ENCODE results near the gene NR2C2AP.
"Not testable (repeated sequence)": the region's sequence is repeated elsewhere in the genome, so short reads cannot be mapped to it uniquely, and the experiment has no call there.

NR2C2AP gene

DNA sequence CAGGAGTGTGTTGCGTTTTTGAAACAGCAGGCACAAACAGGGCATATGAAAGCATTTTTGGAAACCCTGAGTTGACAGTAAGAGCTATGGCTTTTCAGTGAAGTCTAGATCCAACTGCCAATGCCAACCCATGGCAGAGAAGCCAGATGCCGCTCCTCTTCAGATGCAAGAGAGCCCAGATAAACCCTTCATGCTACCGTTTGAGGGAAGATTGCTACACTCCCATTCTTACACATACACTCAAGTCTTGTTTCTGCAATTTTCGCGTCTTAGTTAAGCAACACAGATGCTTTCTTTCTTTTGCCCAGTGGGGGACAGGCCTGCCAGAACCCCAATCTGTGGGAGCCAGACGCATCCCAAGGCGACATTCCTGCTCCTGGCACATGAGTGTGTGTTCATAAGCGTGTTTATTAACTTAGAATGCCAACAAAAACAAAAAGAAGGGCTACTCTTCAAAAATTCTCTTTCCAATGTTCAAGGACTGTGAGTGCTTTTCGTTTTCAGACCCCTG is 21.7 kb downstream of the NR2C2AP start:
- DNase-seq (ENCODE audit: low spot score): no peak

DNA sequence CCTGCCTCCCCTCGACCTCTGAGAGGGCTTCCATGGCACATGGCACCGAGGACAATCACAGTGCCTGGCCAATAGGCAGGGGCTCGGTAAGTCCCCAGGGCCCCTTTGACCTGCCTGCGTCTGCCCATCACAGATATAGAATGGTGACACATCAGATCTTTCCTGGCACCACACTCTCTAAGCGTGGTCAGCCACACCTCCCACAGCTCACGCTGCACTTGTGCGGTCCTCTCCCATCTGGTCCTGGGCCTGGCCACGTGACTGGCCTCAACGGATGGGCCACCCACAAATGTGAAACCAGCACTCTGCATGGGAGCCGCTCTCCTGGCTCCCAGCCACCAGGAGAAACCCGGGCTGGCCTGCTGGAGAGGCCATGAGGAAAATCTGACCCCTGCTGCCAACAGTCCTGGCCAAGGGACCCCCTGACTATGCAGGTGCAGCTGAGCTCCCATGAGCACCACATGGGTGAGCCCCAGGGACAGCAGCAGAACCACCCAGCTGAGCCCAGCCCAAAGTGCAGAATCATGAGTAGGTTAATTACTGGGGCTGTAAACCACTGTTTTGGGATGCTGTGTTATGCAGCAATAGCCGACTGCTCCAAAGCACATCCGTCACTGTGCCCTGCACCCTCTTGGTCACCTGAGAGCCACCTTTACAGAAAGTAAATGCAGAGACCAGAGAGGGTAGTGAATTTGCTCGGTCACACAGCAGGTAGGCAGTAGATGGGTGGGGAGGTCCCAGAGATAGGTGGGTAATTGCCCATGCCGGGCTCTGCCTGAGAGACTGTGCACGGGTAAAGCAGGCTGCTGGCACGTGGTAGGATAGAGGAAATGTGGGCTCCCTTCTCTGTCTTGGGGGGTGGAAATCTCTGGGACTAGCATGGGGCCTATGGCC is 23.4 kb downstream of the NR2C2AP start:
- DNase-seq (ENCODE audit: low spot score): no peak

GRCh38 chr19:19176950-19177349 is 26.3 kb downstream of the NR2C2AP start:
- no peak for DNase-seq (ENCODE audit: low spot score)

- not testable (repeated sequence) for DNase-seq (ENCODE audit: low spot score)
These were observed 30.0 kb downstream of the NR2C2AP start for GRCh38 chr19:19173243-19173642.

GRCh38 chr19:19171821-19172532 is 31.2 kb downstream of the NR2C2AP start:
- DNase-seq (ENCODE audit: low spot score): no peak

- no peak for DNase-seq (ENCODE audit: low spot score)
These were observed 32.1 kb downstream of the NR2C2AP start for GRCh38 chr19:19170873-19171672.

DNA sequence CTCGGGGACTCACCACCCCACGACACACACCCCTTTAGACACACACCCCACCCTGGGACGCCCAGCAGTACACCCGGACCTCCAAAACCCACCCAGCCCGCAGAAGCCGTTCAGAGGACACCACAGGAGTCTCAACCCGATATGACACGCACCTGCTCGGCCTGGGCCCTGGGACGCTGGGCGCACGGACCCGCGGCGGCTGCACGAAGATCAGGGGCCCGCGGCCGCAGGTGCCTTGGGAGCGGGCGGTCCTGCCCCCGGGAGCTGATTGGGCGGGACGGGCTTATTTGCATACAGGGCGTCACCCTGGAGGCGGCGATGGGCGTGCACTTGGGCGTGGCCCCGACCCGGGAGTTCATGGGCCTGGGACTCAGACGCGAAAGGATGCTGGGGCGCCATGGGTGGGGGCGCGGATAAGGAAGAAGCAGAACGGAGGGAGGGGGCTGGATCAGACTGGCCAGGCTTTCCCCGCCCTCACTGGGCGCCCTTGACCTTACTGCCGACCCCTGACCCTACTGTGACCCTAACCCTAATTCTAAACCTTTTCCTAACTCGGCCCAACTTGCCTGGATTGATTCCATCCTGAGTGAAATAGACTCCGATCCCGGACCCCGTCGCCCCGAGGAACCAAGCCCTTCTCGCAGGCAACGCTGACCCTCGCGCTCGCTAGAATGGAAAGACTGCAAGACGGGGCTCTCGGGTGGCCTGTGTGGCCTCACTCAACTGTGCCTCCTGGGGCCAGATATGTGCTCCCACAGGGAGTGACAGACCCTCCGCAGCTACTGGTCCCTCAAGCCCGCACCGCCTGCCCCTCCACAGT is 33.0 kb downstream of the NR2C2AP start, which contains the start of gene MEF2B:
Gene MEF2B, minus strand, starts transcription at position 211 of the 820 bp plus-strand sequence. CDS start 19,528 bp downstream, outside the sequence.
- peak; percentile 26 for DNase-seq (ENCODE audit: low spot score)

DNA sequence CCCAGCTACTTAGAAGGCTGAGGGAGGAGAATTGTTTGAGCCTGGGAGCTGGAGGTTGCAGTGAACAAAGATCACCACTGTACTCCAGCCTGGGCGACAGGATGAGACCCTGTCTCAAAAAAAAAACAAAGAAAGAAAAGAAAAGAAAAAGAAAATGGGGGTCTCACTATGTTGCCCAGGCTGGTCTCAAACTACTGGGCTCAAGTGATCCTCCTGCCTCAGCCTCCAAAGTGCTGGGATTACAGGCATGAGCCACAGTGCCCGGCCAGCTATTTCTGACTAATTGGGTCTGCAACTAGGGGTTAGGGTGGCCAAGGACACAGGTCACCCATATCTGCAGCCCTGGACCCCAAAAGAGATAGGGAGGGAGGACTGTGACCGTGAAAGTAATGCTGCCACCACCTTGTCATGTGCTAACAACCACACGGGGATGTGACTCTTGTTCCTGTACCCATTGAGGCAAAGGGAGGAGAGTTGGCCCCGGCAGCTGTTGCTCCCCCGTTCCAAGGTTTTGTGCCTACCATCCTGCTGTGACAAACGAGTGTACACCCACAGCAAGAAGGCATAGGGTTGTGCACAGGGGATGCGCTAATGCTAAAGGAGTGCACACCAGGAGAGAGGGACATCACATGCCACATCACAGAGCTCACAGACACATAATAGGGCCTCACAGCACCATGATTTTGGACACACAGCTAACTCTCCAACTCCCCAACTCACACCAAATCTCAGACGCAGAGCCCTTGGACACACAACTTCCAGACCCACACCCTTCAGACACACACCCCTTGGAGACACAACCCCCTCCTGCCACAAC is 33.8 kb downstream of the NR2C2AP start:
- DNase-seq (ENCODE audit: low spot score): no peak

GRCh38 chr19:19167612-19168011 is 35.6 kb downstream of the NR2C2AP start:
- DNase-seq (ENCODE audit: low spot score): no peak

- DNase-seq (ENCODE audit: low spot score): no peak
These were observed 37.8 kb downstream of the NR2C2AP start for GRCh38 chr19:19165396-19165795.

GRCh38 chr19:19162495-19162894 is 40.7 kb downstream of the NR2C2AP start:
- no peak for DNase-seq (ENCODE audit: low spot score)

GRCh38 chr19:19160461-19161035 is 42.7 kb downstream of the NR2C2AP start:
- no peak for DNase-seq (ENCODE audit: low spot score)

GRCh38 chr19:19159534-19159933 is 43.7 kb downstream of the NR2C2AP start:
- DNase-seq (ENCODE audit: low spot score): no peak

- no peak for DNase-seq (ENCODE audit: low spot score)
These were observed 45.4 kb downstream of the NR2C2AP start for GRCh38 chr19:19157808-19158207.

DNA sequence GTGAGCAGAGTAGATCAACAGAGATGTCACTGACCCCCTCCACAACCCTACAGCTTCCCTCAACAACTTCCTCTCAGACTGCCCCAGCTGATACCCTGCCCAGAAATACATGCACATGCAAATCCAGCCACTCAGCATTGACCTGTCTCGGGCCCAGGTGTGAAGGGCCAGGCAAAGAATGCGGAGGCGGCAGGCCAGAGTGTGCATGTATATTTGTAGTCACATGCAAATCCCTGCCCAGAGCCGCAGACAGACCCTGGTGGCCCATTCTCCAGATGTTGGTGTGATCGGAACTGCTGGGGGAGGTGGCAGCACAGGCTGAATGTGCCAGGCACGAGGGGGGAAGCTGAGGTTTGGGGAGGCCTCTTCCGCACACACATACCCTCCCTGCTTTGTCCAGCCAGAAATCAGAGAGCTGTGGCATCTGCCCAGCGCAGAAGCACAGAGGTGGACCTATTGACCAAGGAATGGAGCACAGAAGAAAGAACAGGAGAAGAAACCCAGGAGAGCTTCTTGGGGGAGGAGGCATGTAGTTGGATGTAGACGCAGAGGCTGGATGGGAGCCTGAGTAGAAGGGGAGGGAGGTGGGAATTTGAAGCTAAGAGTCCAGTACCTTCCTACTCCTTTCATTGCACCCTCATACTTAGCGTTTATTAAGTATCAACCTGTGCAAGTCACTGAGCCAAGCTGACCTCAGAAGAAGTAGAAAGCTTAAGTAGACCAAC is 47.6 kb downstream of the NR2C2AP start:
- DNase-seq (ENCODE audit: low spot score): no peak

DNA sequence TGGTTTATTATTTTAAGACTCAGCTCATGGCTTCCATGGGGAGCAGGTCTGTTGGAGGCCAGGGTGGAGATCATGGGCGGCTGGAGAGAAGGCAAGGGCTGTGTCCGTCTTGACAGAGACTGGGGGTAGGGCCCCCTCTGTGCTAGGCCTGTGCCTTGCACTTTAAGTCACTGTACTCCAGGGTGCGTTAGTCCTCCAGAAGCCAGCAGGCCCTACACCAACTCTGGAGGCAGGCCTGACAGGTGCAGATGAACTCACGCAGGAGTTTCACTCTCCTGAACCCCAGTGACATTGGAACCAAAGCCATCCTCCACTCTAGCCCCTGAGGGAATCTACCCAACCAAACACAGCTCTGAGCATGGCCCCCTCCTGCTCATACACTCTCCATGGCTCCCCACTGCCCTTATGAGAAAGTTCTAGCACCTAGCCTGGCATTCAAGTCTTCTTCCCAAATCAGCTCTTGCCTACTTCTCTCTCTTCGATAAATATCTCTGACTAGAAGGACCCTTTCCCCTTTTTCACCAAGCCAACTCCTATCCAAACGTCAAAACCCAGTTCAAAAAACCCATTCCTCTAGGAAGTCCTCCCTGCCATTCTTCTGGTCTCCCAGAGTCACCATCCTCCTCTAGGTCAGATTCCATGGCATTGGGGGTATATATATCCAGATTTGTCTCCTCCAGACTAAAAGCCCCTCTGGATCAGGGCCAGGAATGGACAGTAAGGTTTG is 48.3 kb downstream of the NR2C2AP start:
- DNase-seq (ENCODE audit: low spot score): no peak

DNA sequence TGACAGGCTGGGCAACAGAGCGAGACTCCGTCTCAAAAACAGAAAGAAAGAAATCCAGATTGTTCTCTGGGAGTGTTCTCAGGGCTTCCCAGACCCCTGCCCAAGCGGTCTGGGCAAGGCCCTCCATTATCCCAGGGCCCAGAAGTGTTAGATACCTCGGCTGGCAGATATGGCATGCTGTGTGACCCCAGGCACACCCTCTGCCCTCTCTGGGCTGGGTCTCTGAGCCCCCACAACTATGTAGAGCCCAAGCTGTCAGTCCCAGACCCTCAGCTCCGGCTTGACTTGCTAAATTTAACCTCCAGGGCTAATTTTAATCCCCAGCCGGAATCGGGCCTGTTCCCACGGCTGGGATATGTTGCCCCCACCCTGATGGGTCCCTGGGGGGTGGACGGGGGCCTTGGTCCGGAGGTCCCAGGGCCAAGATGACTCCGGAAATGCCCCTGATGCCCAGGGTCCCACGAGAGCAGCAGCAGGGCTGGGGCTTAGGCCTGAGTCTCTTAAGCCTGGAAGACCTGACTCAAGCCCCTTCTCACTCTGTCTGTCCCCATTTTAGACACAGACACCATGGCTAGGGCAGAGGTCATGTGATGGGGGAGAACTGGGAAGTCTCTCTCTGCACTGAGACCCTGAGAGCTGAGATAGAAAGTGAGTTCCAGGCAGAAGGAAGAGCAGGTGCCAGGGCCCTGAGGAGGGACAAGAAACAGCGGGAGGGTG is 50.4 kb downstream of the NR2C2AP start:
- DNase-seq (ENCODE audit: low spot score): no peak

DNA sequence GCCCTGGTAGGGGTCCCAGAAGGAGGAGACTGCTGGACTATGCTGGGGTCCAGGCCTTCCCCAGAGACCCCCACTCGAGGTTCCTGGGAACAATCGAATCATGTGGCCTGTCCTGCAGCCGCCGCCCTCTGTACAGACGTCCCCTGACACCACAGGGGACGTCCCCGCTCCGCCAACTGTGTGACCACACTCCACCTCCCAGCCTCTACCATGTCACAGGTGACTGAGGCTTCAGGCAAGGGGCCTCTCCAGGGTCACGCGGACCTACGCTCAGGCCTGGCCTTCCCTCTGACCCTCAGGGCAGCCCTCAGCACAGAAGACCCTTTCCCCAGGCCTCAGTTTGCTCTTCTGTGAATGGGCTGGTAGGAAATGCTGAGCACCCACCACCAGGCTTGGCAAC is 51.8 kb downstream of the NR2C2AP start:
- DNase-seq (ENCODE audit: low spot score): no peak
